GM21619 (cell line): ENCODE measurements around the gene BBS10.
A peak's percentile ranks its signal among the peaks of the same experiment; 100 is the strongest.
"Not testable (repeated sequence)": the region's sequence is repeated elsewhere in the genome, so short reads cannot be mapped to it uniquely, and the experiment has no call there.

Experiments
- ATAC-seq: cut with Tn5 transposase; IDR thresholded peaks from one replicate; pipeline ENCODE4 v1.9.1; 2021; ENCODE audit not compliant: unreplicated experiment

The BBS10 gene

DNA sequence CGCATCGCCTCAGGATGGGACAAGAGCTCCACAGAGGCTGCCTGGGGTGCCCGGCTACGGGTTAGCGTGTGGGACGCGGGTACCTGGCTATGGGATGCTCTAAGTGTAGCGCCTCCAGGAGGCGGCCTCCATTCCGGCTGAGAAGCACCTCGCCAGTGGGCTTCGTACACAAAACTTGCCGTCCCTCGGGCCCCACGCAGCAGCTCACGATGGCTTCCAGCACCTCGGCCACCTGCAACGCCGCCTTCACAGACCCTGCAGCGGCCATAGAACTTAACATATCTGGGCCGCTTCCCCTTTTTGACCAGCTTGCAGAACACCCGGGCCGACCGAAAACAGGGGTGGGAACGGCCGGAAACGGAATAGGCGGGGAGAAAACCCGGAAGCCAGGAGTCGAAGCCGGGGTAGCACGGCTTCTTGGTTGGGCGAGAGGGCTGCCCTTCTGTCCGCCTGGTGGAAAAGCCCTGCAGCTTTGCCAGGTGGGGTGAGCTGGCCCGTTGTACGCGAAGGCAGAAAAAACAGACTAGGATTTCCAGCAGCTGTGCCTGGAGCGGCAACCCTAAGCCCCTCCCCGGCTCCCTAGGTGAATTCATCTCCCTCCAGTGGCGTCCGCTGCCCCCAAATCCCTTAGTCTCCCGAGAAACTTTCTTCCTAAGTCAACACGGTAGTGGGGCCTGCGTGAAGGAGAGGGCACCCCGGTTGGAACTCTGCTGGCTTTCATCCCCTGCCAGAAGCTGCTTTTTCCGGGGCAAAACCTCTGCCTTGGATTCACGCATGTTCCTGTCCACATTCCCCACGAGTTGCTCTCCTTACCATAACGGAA is at the start of gene BBS10:
TSS of gene BBS10 (minus strand) at position 337 of the 823 bp plus-strand sequence. CDS start at position 280, 57 bp downstream.
- ATAC-seq: peak; percentile 98

- no peak for ATAC-seq
These were observed 43.2 kb upstream of the BBS10 start for GRCh38 chr12:76391461-76391860.

DNA sequence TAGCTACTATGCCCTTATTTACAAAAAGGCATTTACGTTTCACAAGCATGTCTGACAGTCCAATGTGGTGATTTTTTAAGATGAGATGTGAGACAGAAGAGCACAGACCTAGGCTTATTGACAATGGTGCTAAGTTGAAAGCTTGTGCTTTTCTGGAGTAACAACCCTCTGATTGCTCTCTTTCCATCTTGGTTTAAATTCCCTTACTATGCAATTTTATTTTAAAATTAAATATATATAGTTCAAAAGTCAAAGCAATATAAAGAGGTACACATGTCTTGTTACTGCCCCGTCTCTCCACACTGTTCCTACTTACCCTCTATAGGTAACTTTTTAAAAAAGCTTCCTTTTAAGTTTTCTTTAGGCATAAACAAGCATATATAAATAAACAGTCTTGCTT is 39.4 kb upstream of the BBS10 start:
- no peak for ATAC-seq

- no peak for ATAC-seq
These were observed 36.3 kb upstream of the BBS10 start for GRCh38 chr12:76384560-76384959.

GRCh38 chr12:76383988-76384387 is 35.8 kb upstream of the BBS10 start:
- no peak for ATAC-seq

GRCh38 chr12:76379261-76379660 is 31.0 kb upstream of the BBS10 start:
- ATAC-seq: no peak

DNA sequence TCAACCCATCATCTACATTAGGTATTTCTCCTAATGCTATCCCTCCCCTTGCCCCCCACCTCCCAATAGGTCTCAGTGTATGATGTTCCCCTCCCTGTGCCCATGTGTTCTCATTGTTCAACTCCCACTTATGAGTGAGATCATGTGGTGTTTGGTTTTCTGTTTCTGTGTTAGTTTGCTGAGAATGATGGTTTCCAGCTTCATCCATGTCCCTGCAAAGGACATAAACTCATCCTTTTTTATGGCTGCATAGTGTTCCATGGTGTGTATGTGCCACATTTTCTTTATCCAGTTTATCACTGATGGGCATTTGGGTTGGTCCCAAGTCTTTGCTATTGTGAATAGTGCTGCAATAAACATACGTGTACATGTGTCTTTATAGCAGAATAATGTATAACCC is 28.7 kb upstream of the BBS10 start:
- ATAC-seq: not testable (repeated sequence)

DNA sequence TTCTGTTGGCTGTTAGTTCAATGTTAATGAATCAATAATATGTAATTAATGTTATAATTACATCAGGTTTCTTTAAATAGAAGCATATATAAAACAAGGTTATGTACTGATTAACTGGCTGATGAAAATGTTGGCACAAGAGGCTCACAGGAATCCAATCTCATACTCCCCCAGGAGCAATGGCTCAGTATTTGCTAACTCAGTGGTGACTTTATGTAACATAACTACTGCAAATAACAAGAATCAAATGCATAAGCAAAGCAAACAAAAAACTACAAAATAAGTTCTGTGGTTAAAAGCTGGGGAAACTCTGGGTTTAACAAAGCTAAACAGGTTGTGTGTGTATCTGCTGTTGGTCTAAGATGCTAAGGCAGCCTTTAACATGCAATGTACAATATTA is 27.7 kb upstream of the BBS10 start:
- no peak for ATAC-seq

- ATAC-seq: no peak
These were observed 27.3 kb upstream of the BBS10 start for GRCh38 chr12:76375470-76375869.

DNA sequence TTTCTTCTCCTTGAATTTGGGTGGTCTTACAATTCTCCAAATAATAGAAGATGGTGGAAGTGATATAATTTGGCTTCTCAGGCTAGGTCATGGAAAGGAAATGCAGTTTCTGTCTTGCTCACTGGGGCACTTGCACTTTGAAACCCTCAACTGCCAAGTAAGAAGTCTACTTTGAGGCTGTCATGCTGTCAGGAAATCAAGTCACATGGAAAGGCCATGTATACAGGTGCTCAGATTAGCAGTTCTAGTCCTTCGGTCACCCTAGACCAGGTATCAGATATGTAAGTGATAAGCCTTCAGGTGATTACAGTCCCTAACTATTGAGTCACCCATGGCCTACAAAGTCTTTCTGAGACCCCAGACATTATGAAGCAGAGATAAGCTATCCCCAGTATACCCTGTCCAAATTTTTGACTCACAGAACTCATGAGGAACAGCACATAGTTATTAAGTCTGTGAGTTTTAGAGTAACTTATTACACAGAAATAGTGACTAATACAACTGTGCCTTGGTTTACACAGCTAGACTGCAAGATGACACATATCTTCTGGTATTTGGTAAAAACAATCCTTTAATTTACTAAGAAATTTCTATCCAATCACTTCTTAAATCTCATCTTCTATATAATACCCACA is 26.3 kb upstream of the BBS10 start:
- ATAC-seq: no peak

DNA sequence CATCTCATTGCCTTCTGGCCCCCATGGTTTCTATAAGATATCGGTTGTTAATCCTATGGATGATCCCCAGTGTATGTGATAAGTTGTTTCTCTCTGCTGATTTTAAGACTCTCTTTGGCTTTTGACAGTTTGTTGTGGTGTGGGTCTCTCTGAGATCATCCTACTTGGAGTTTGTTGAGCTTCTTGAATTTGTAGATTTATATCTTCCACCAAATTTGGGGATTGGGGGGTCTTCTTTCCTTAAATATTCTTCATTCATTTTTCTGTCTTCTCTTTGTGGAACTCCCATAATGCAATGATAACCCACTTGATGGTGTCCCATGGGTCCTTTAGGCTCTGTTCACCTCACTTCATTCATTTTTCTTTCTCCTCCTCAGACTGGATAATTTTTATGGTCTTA is 20.0 kb upstream of the BBS10 start:
- ATAC-seq: no peak

DNA sequence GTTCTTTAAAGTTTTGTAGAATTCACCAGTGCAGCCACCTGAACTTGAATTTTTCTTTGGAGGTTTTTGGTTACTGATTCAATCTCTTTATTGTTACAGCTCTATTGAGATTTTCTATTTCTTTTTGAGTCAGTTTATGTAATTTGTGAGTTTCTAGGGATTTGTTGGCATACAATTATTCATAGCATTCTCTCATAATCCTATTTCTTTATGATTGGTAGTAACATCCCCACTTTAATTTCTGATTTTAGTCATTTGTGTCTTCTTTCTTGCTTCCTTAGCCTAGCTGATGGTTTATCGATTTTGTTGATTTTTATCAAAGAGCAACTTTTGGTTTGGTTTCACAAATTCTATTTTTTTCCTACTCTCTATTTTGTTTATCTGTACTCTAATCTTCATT is 17.9 kb upstream of the BBS10 start:
- no peak for ATAC-seq

DNA sequence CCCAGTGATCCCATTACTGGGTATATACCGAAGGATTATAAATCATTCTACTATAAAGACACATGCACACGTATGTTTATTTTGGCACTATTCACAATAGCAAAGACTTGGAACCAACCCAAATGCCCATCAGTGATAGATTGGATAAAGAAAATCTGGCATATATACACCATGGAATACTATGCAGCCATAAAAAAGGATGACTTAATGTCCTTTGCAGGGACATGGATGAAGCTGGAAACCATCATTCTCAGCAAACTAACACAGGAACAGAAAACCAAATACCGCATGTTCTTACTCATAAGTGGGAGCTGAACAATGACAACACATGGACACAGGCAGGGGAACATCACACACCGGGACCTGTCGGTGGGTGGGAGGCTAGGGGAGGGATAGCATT is 15.9 kb upstream of the BBS10 start:
- ATAC-seq: not testable (repeated sequence)

GRCh38 chr12:76360316-76360715 is 12.1 kb upstream of the BBS10 start:
- ATAC-seq: no peak

DNA sequence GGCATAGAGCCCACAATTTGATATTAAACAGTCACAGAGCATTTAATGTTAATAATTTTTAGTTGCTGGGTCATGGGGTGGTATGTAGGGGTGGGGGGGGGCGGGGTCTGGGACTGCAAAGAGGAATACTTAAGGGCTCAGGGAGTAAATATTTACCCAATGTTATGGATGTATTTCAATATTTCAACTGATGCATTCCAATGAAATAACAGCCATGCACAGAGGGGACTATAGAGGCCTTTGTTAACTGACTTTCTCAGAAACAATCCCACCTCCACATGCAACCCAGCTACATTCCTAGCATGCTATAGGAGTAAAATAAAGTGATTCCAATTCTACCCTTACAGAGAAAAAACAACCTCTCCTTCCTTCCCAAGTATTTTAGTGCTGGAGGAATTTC is 7.9 kb upstream of the BBS10 start:
- ATAC-seq: no peak

DNA sequence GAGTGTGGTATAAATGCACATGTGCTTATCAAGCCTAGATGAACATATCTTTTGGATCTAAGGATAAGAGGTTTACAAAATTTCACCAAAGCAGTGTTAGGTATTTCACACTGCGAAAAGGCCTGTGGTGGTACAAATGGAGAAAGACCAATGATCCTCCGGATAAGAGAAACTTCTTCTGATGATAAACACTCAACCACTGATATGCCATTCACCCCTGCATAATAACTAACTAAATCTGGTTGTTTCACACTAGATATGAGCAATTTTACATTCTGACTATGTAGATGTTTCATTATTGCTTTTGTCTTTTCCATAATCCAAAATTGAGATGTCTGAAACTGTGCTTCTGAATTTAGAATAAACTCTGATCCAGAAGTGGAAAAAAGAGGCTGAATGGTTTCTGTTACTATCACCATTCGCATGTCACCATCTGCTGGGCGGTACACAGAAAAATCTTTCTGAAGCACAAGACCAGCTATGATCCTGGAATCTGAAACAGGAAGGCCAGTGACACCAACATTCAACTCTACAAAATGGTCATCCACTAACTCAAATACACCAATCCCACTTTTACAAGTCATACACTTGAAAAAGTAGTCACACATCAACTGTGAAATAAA is 1.3 kb downstream of the BBS10 start:
- ATAC-seq: no peak

GRCh38 chr12:76346236-76346635 is 2.0 kb downstream of the BBS10 start:
- no peak for ATAC-seq

GRCh38 chr12:76345569-76345968 is 2.6 kb downstream of the BBS10 start:
- ATAC-seq: no peak

GRCh38 chr12:76341436-76342030 is 6.7 kb downstream of the BBS10 start:
- no peak for ATAC-seq

GRCh38 chr12:76340680-76341435 is 7.4 kb downstream of the BBS10 start:
- ATAC-seq: no peak

DNA sequence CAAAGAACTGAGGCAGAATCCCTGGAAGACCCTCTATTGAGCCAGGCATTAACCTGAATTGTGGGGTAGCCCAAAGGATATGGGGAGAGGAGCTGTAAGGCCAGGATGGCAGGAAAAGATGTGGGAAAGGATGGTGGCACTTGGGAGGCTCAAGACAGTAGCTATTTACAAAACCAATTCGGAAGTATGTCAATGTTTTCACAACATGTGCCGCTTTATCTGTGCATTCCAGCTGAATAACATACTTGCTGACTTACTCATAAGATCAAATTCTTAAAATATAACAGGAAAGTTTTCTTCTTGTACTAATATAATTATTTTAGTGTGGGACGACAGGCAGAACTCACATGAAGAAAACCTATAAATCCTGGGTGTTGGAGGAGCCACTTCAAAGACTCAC is 10.6 kb downstream of the BBS10 start:
- ATAC-seq: no peak
